ENCODE results near the gene PCDHB5.
"Not testable (repeated sequence)": the region's sequence is repeated elsewhere in the genome, so short reads cannot be mapped to it uniquely, and the experiment has no call there.

GRCh38 chr5:141102471-141102870, 32.5 kb upstream of the PCDHB5 start:
- TF ChIP-seq CTCF (IDR thresholded peaks at IDR 0.05; ENCODE audit: borderline replicate concordance, extremely low read depth, low read length, poor library complexity, severe bottlenecking); EZH2 (IDR thresholded peaks at IDR 0.05; ENCODE audit: borderline replicate concordance, low read depth, low read length, severe bottlenecking): not testable (repeated sequence)
